Fibroblast of lung (primary cell): ENCODE results near the gene ZNF506. TPM values are rescaled to one million over a fixed set of nuclear protein-coding genes. Genes with fewer than 3 reads are reported as not detected.

Experiments
- DNase-seq, 2 donors: peaks; one replicate each; pipeline versions ENCODE4 v3.0.0 to v3.0.0-alpha.2; 2010; ENCODE audit warnings: low read depth in 2 of 2
- H2AFZ ChIP-seq: 2 replicates; pipeline ENCODE4 v1.5.1; 2012; ENCODE audit warnings: low read length, control low read depth, inconsistent platforms
- H3K27ac ChIP-seq: 2 replicates; pipeline ENCODE4 v1.5.1; 2011; ENCODE audit warnings: low read length, control low read depth; ENCODE audit not compliant: insufficient read depth
- H3K27me3 ChIP-seq: 2 replicates; pipeline ENCODE4 v1.5.1; 2011; ENCODE audit warnings: mild to moderate bottlenecking, low read length; ENCODE audit not compliant: control insufficient read depth, insufficient read depth
- H3K36me3 ChIP-seq: 2 replicates; pipeline ENCODE4 v1.5.1; 2011; ENCODE audit warnings: low read length; ENCODE audit not compliant: control insufficient read depth, insufficient read depth
- H3K4me1 ChIP-seq: 2 replicates; pipeline ENCODE4 v1.5.1; 2011; ENCODE audit warnings: low read length; ENCODE audit not compliant: control insufficient read depth, insufficient read depth; ENCODE audit errors: extremely low read depth
- H3K4me2 ChIP-seq: 2 replicates; pipeline ENCODE4 v1.5.1; 2011; ENCODE audit warnings: low read length, control low read depth; ENCODE audit not compliant: insufficient read depth; ENCODE audit errors: extremely low read depth
- H3K4me3 ChIP-seq, 4 experiments: fragments of 200-600 bp in 1 of 4; sonication (generic) in 1 of 4; replicated peaks in 1 of 4; 2 replicates each; pipeline ENCODE4 v1.5.1; 2011 to 2016; ENCODE audit warnings: low read length in 4 of 4, low read depth in 3 of 4, mild to moderate bottlenecking in 3 of 4, control low read depth in 2 of 4, inconsistent platforms in 1 of 4, mixed read lengths in 1 of 4; ENCODE audit not compliant: insufficient read depth in 1 of 4; ENCODE audit errors: control extremely low read depth in 1 of 4
- H3K79me2 ChIP-seq: 2 replicates; pipeline ENCODE4 v1.5.1; 2012; ENCODE audit warnings: mild to moderate bottlenecking, low read length, inconsistent platforms; ENCODE audit not compliant: control insufficient read depth, insufficient read depth
- H3K9ac ChIP-seq: 2 replicates; pipeline ENCODE4 v1.5.1; 2011; ENCODE audit warnings: mild to moderate bottlenecking, low read length, control low read depth; ENCODE audit not compliant: insufficient read depth
- H3K9me3 ChIP-seq: 2 replicates; pipeline ENCODE4 v1.5.1; 2012; ENCODE audit warnings: low read depth, low read length; ENCODE audit not compliant: control insufficient read depth, insufficient read depth
- H4K20me1 ChIP-seq: 2 replicates; pipeline ENCODE4 v1.5.1; 2011; ENCODE audit warnings: low read length; ENCODE audit not compliant: control insufficient read depth, insufficient read depth; ENCODE audit errors: extremely low read depth
- EZH2 ChIP-seq: IDR thresholded peaks from 2 replicates; pipeline ENCODE4 v1.5.1; 2012; ENCODE audit warnings: low read length, control low read depth, mild to moderate bottlenecking; ENCODE audit errors: missing control alignments
- polyA plus RNA-seq, 2 donors: library from polyadenylated mRNA; depleted of rRNA in 1 of 2; stranded (reverse) in 1 of 2; unstranded in 1 of 2; fragments of >200 nt; gene quantifications; 2 replicates each; pipeline ENCODE4 v1.2.1, GENCODE V29; 2011 to 2012; ENCODE audit warnings: missing spikeins in 1 of 2
- total RNA-seq: library from RNA; depleted of rRNA; stranded (reverse); fragments of >200 nt; gene quantifications from 2 replicates; pipeline ENCODE4 v1.2.1, GENCODE V29; 2014
- TF ChIP-seq, protein P1 (sequence below), 2 donors: IDR thresholded peaks in 1 of 2; conservative IDR thresholded peaks in 1 of 2; 1 replicate in 1 of 2; 2 replicates in 1 of 2; pipeline ENCODE4 v1.5.1; 2011 to 2012; ENCODE audit warnings: low read length in 2 of 2, control low read depth in 1 of 2, inconsistent platforms in 1 of 2, low read depth in 1 of 2, mild to moderate bottlenecking in 1 of 2

ZNF506 gene
- total and polyA plus RNA-seq, 2 donors (not counting 1 experiment from before 2014, with no cell fraction given) = 9.6 to 16.5 TPM

- Histone ChIP-seq H3K4me1 (no peaks in the 10 kb centered on the region), H3K9ac (no peak overlapping the region), H3K27me3 (no peaks in the 10 kb centered on the region), H4K20me1 (no peaks in the 10 kb centered on the region), H3K4me2 (no peak overlapping the region), H3K79me2 (no peaks in the 10 kb centered on the region), H3K36me3 (no peaks in the 10 kb centered on the region), H3K27ac (no peak overlapping the region), H3K9me3 (no peaks in the 10 kb centered on the region), H2AFZ (no peak overlapping the region), H3K4me3 (no peak overlapping the region)
- TF ChIP-seq EZH2 = no peak
- TF ChIP-seq, protein P1, sequence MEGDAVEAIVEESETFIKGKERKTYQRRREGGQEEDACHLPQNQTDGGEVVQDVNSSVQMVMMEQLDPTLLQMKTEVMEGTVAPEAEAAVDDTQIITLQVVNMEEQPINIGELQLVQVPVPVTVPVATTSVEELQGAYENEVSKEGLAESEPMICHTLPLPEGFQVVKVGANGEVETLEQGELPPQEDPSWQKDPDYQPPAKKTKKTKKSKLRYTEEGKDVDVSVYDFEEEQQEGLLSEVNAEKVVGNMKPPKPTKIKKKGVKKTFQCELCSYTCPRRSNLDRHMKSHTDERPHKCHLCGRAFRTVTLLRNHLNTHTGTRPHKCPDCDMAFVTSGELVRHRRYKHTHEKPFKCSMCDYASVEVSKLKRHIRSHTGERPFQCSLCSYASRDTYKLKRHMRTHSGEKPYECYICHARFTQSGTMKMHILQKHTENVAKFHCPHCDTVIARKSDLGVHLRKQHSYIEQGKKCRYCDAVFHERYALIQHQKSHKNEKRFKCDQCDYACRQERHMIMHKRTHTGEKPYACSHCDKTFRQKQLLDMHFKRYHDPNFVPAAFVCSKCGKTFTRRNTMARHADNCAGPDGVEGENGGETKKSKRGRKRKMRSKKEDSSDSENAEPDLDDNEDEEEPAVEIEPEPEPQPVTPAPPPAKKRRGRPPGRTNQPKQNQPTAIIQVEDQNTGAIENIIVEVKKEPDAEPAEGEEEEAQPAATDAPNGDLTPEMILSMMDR (conservative IDR thresholded peaks at IDR 0.05 in 1 of 2, IDR thresholded peaks at IDR 0.05 in 1 of 2; ENCODE audit: low read depth in 1 of 2, low read length in 2 of 2) = no peak
- no peak for DNase-seq
These were observed 74.0 kb downstream of the ZNF506 start for GRCh38 chr19:19747357-19748220.

- H2AFZ ChIP-seq = no peak overlapping the region
- no peak for DNase-seq
- no peaks in the 10 kb centered on the region for H3K9me3 ChIP-seq
- H3K27ac ChIP-seq = no peak overlapping the region
- H4K20me1 ChIP-seq = no peaks in the 10 kb centered on the region
- H3K79me2 ChIP-seq = no peaks in the 10 kb centered on the region
- no peaks in the 10 kb centered on the region for H3K27me3 ChIP-seq
- no peak overlapping the region for H3K4me2 ChIP-seq
- H3K4me1 ChIP-seq = no peaks in the 10 kb centered on the region
- H3K36me3 ChIP-seq = no peaks in the 10 kb centered on the region
- no peak for TF ChIP-seq EZH2
- TF ChIP-seq, protein P1 (conservative IDR thresholded peaks at IDR 0.05 in 1 of 2, IDR thresholded peaks at IDR 0.05 in 1 of 2; ENCODE audit: low read depth in 1 of 2, low read length in 2 of 2) = no peak
- H3K4me3 ChIP-seq = no peak overlapping the region
- H3K9ac ChIP-seq = no peak overlapping the region
These were observed 75.0 kb downstream of the ZNF506 start for GRCh38 chr19:19746286-19747213.
